Liver (tissue), 3 donors: ENCODE results near the gene PRELID2.

ENCODE experiments used
- FOXA1 ChIP-seq: IDR thresholded peaks from 2 replicates; pipeline ENCODE4 v1.6.1; 2016; ENCODE audit warnings: antibody characterized with exemption
- MAX ChIP-seq: IDR thresholded peaks from 2 replicates; pipeline ENCODE4 v1.6.1; 2016; ENCODE audit warnings: antibody characterized with exemption
- RAD21 ChIP-seq, 2 donors: IDR thresholded peaks; 2 replicates each; pipeline ENCODE4 v1.6.1; 2016; ENCODE audit warnings: antibody characterized with exemption in 2 of 2, mild to moderate bottlenecking in 2 of 2
- RXRA ChIP-seq, 2 donors: IDR thresholded peaks; 2 replicates each; pipeline ENCODE4 v1.6.1; 2017 to 2018; ENCODE audit warnings: antibody characterized with exemption in 2 of 2, mild to moderate bottlenecking in 1 of 2
- TAF1 ChIP-seq: conservative IDR thresholded peaks from 2 replicates; pipeline ENCODE4 v1.6.1; 2016; ENCODE audit warnings: antibody characterized with exemption, mild to moderate bottlenecking
- YY1 ChIP-seq: IDR thresholded peaks from 2 replicates; pipeline ENCODE4 v1.6.1; 2016; ENCODE audit warnings: antibody characterized with exemption, mild to moderate bottlenecking
- TF ChIP-seq, protein P1 (sequence below): fragments of 150-350 bp; IDR thresholded peaks from 2 replicates; pipeline ENCODE4 v1.5.1; 2017; ENCODE audit warnings: improper control_type of control experiment, low read depth, low read length; ENCODE audit not compliant: missing input control
- TF ChIP-seq, protein P2 (sequence below): IDR thresholded peaks from 2 replicates; pipeline ENCODE4 v1.6.1; 2016; ENCODE audit warnings: antibody characterized with exemption, mild to moderate bottlenecking
- donor health status: healthy.
- donor health status: healthy.

DNA sequence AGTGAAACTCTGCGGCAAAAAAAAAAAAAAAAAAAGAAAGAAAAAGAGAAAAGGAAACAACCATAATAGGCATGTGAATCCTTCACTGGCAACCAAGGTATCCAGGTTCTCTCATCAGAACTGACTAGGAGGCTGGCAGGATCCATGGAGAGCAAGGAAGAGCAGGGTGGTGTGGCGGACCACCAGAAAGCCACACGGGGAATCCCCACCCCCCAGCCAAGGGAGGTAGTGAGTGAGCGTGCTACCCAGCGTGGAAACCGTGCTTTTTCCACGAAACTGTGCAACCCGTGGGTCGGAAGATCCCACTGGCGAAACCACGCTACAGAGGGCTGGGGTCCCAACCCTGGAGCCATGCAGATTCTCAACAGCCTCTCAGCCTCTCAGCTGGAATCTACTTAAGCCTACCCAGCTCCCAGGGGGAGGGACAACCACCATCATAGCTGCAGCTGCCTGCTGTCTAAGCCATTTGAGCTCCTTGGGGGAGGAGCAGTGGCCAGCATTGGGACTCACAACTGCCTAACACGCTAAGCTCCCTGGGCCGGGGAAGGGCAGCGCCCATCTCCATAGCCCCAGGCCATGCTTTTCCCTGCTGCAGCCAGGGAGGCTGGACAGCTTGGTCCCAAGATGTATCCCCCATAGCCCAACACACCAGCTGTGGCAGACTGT is 91.6 kb downstream of the PRELID2 start:
- TF ChIP-seq, protein P1, sequence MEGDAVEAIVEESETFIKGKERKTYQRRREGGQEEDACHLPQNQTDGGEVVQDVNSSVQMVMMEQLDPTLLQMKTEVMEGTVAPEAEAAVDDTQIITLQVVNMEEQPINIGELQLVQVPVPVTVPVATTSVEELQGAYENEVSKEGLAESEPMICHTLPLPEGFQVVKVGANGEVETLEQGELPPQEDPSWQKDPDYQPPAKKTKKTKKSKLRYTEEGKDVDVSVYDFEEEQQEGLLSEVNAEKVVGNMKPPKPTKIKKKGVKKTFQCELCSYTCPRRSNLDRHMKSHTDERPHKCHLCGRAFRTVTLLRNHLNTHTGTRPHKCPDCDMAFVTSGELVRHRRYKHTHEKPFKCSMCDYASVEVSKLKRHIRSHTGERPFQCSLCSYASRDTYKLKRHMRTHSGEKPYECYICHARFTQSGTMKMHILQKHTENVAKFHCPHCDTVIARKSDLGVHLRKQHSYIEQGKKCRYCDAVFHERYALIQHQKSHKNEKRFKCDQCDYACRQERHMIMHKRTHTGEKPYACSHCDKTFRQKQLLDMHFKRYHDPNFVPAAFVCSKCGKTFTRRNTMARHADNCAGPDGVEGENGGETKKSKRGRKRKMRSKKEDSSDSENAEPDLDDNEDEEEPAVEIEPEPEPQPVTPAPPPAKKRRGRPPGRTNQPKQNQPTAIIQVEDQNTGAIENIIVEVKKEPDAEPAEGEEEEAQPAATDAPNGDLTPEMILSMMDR, result no peak
- TF ChIP-seq TAF1 (no peak), MAX (no peak), FOXA1 (no peak), YY1 (no peak), RAD21 (IDR thresholded peaks at IDR 0.05) (no peak), RXRA (IDR thresholded peaks at IDR 0.05) (no peak)
- TF ChIP-seq, protein P2, sequence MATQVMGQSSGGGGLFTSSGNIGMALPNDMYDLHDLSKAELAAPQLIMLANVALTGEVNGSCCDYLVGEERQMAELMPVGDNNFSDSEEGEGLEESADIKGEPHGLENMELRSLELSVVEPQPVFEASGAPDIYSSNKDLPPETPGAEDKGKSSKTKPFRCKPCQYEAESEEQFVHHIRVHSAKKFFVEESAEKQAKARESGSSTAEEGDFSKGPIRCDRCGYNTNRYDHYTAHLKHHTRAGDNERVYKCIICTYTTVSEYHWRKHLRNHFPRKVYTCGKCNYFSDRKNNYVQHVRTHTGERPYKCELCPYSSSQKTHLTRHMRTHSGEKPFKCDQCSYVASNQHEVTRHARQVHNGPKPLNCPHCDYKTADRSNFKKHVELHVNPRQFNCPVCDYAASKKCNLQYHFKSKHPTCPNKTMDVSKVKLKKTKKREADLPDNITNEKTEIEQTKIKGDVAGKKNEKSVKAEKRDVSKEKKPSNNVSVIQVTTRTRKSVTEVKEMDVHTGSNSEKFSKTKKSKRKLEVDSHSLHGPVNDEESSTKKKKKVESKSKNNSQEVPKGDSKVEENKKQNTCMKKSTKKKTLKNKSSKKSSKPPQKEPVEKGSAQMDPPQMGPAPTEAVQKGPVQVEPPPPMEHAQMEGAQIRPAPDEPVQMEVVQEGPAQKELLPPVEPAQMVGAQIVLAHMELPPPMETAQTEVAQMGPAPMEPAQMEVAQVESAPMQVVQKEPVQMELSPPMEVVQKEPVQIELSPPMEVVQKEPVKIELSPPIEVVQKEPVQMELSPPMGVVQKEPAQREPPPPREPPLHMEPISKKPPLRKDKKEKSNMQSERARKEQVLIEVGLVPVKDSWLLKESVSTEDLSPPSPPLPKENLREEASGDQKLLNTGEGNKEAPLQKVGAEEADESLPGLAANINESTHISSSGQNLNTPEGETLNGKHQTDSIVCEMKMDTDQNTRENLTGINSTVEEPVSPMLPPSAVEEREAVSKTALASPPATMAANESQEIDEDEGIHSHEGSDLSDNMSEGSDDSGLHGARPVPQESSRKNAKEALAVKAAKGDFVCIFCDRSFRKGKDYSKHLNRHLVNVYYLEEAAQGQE, result no peak
